Loucy (cell line): ENCODE measurements around the gene PPP1R27.

Source experiments
- EZH2phosphoT487 ChIP-seq: fragments of 200-600 bp; IDR thresholded peaks from 2 replicates; pipeline ENCODE4 v1.6.1; 2018; ENCODE audit warnings: antibody characterized with exemption, mild to moderate bottlenecking, moderate library complexity, borderline replicate concordance
- TF ChIP-seq, protein P1 (sequence below): fragments of 200-600 bp; sonication (generic); conservative IDR thresholded peaks from 2 replicates; pipeline ENCODE4 v1.5.1; 2014; ENCODE audit warnings: mild to moderate bottlenecking, antibody characterized with exemption, low read length

DNA sequence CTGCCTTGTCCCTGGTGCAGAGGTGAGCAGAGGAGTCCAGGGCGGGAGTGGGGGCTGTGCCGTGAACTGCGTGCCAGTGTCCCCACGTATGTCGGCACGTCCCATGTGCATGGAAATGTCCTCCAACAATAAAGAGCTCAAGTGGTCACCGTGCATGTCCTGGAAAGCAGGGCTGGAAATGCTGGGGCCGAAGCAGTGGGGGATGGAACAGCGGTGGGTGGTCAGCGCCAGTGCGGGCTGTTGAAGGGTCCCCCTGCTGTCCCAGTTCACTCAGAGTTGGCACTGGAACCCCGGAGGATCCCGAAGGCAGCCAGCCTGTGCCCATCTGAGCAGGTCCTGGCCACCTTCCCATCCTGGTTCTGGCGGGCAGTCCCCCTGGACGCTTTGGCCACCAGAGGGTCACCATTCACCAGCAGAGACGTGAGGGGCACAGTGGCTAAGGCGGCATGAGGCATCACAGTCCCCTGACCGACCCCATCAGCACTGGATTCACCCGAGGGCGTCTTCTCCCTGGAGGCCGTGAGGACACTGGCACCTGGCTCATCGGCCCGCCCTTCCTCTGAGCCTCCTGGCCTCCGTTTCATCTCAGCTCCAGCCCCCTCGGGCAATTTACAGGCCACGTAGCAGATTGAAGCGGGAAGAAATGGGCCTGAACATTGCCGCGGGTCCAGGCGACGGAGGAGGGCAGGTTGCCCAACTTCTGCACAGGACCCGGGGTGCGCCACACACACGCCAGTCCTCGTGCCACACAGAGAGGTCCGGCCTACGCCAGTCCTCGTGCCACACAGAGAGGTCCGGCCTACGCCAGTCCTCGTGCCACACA is 20.8 kb downstream of the PPP1R27 start:
- TF ChIP-seq, protein P1, sequence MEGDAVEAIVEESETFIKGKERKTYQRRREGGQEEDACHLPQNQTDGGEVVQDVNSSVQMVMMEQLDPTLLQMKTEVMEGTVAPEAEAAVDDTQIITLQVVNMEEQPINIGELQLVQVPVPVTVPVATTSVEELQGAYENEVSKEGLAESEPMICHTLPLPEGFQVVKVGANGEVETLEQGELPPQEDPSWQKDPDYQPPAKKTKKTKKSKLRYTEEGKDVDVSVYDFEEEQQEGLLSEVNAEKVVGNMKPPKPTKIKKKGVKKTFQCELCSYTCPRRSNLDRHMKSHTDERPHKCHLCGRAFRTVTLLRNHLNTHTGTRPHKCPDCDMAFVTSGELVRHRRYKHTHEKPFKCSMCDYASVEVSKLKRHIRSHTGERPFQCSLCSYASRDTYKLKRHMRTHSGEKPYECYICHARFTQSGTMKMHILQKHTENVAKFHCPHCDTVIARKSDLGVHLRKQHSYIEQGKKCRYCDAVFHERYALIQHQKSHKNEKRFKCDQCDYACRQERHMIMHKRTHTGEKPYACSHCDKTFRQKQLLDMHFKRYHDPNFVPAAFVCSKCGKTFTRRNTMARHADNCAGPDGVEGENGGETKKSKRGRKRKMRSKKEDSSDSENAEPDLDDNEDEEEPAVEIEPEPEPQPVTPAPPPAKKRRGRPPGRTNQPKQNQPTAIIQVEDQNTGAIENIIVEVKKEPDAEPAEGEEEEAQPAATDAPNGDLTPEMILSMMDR: no peak
- TF ChIP-seq EZH2phosphoT487: no peak
